BLaER1 treated with 17β-estradiol and CSF1 and Interleukin-3, amounts not matched to agents 10 nM and 100 nM (cell line): ENCODE results near the gene SSTR3.
A peak's percentile ranks its signal among the peaks of the same experiment; 100 is the strongest.
"Not testable (repeated sequence)": the region's sequence is repeated elsewhere in the genome, so short reads cannot be mapped to it uniquely, and the experiment has no call there.

ENCODE experiments used
- H3K27ac ChIP-seq, 11 experiments: shearing (Covaris generic); formaldehyde crosslinking; 2 replicates each; pipeline ENCODE4 v1.8.1; 2022
- H3K27me3 ChIP-seq, 11 experiments: shearing (Covaris generic); formaldehyde crosslinking; 2 replicates each; pipeline ENCODE4 v1.8.1; 2022
- H3K36me3 ChIP-seq, 11 experiments: shearing (Covaris generic); formaldehyde crosslinking; 2 replicates each; pipeline ENCODE4 v1.8.1; 2022
- H3K4me1 ChIP-seq, 10 experiments: shearing (Covaris generic); formaldehyde crosslinking; 2 replicates each; pipeline ENCODE4 v1.8.1; 2022
- H3K4me2 ChIP-seq, 11 experiments: shearing (Covaris generic); formaldehyde crosslinking; 2 replicates each; pipeline ENCODE4 v1.8.1; 2022
- H3K4me3 ChIP-seq, 10 experiments: shearing (Covaris generic); formaldehyde crosslinking; 2 replicates each; pipeline ENCODE4 v1.8.1; 2022
- H3K9ac ChIP-seq, 11 experiments: shearing (Covaris generic); formaldehyde crosslinking; 2 replicates each; pipeline ENCODE4 v1.8.1; 2022
- H3K9me3 ChIP-seq, 11 experiments: shearing (Covaris generic); formaldehyde crosslinking; replicated peaks in 1 of 11; 2 replicates each; pipeline ENCODE4 v1.8.1; 2022
- H4K20me1 ChIP-seq, 11 experiments: shearing (Covaris generic); formaldehyde crosslinking; 2 replicates each; pipeline ENCODE4 v1.8.1; 2022
- Cebpa-rat ChIP-seq, 11 experiments: shearing (Covaris generic); IDR thresholded peaks; 2 replicates each; pipeline ENCODE4 v1.8.1; 2022

SSTR3 gene

DNA sequence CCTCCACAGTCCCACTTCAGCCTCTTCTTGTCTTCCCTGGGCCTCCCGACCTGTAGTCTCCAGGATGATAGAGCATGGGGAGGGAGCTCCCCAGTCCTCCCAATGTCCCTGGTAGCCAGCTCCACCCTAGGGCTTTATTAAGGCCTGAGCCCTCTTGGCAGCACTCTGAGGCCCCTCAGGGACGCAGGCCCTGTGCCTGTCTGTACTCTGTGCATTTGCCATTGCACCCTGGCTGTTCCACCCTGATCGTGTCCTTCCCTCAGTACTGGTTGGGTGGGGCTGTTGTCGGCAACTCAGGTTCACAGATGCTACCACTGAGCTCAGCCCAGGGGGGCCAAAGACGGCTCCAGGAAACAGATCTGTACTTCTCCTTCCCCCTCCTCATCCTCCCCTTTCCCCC is 7.2 kb downstream of the SSTR3 start:
- Histone ChIP-seq H3K4me2 (peak overlapping the region in 9 of 11 experiments; percentile 10 to 34 (median 21); a peak in 13 of 22 replicates), H4K20me1 (no peaks in the 10 kb centered on the region), H3K27ac (no peak overlapping the region), H3K4me3 (no peak overlapping the region), H3K9ac (no peak overlapping the region), H3K36me3 (no peaks in the 10 kb centered on the region), H3K4me1 (peaks cover 27 to 51% (median 42%) of the 10 kb centered on the region in 10 experiments), H3K27me3 (no peaks in the 10 kb centered on the region), H3K9me3 (no peaks in the 10 kb centered on the region)
- no peak for TF ChIP-seq Cebpa-rat (IDR thresholded peaks at IDR 0.05)

DNA sequence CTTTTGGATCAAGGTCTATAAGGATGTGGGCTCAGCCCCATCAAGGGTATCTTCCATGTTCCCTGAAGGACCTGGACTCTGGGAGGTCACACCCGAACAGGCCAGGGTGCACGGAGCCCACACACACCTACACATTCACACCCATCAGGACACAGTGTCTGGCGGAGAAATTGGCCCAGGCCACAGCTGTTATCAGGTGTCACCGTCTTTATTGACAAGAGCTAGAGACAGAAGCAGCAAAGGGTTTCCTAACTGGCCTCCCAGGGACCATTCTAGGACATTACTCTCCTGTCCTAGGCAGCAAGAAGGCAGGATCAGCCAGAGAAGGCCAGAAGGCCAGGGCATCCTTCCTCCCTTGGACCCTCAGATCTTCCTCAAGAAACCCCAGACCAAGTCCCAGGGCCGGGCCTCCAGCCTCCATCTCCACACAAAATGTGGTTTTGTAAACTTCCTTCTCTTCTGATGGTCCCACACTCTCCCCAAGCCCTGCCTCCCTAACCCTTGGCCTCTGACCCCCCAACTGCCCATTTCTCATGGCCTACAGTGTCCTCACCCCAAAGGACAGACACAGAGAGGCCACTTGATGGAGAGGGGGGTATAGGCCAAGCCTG is 8.1 kb downstream of the SSTR3 start:
- Histone ChIP-seq H3K4me1 (peaks cover 32 to 53% (median 46%) of the 10 kb centered on the region in 10 experiments), H3K27ac (no peak overlapping the region), H3K27me3 (no peaks in the 10 kb centered on the region), H3K36me3 (no peaks in the 10 kb centered on the region), H3K4me2 (peak overlapping the region in 4 of 11 experiments; percentile 10 to 40 (median 29); a peak in 2 of 22 replicates), H3K9ac (no peak overlapping the region), H3K9me3 (no peaks in the 10 kb centered on the region), H3K4me3 (no peak overlapping the region), H4K20me1 (no peaks in the 10 kb centered on the region)
- TF ChIP-seq Cebpa-rat (IDR thresholded peaks at IDR 0.05) = no peak

DNA sequence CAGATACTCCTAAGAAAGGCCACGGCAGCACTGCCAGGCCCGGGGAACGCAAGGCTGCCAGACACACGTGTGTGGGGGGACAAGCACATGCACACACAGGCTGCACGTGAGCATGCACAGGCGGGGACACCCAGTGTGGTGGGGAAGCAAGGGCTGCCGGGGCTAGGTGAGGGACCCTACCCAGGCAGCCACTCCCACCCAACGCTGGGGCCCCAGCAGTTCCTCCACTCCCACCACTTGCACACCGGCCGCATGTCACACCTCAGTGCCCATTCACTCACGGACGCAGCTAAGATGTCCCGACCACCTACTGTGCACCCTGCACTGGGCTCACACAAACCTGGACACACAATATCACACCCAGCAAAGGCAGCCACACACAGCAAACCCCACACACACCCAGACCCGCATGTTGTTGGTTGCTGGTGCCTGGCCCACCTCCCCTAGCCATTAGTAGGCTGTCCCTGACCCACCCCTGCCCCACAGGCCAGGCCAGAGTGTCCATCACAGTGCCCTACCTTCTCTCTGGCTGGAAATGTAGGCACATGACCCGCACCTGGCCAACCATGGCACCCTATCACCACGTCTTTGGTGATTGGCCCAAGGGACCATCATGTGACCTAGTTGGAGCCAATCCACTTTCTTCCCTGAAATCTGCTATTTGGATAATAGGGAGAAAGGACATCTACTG is 8.8 kb downstream of the SSTR3 start:
- Histone ChIP-seq H3K9ac (no peak overlapping the region), H3K36me3 (no peaks in the 10 kb centered on the region), H3K4me3 (no peak overlapping the region), H3K4me2 (no peak overlapping the region), H3K9me3 (no peaks in the 10 kb centered on the region), H3K4me1 (peaks cover 32 to 47% (median 42%) of the 10 kb centered on the region in 10 experiments), H3K27ac (no peak overlapping the region), H3K27me3 (no peaks in the 10 kb centered on the region), H4K20me1 (no peaks in the 10 kb centered on the region)
- no peak for TF ChIP-seq Cebpa-rat (IDR thresholded peaks at IDR 0.05)

DNA sequence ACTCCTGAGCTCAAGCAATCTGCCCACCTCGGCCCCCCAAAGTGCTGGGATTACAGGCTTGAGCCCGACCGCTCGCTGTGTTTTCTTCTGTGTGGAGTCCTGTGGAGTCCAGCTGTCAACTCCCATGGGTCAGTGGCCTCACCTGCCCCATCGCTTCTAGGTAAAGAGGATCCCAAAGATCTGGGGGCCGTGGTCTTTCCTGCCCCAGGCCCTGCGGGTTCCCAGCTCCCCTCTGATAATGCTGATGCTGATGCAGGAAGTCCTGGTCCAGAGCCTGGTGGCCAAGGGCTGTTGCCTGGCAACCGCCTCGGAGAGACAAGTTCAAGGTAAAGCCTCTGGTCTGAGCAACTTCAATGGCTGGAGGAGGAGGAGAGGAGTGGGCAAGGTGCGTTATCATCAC is 9.6 kb downstream of the SSTR3 start:
- H3K4me1 ChIP-seq = peaks cover 34 to 48% (median 44%) of the 10 kb centered on the region in 10 experiments
- H3K27ac ChIP-seq = no peak overlapping the region
- H3K9me3 ChIP-seq = no peaks in the 10 kb centered on the region
- TF ChIP-seq Cebpa-rat (IDR thresholded peaks at IDR 0.05) = no peak
- no peaks in the 10 kb centered on the region for H4K20me1 ChIP-seq
- H3K27me3 ChIP-seq = no peaks in the 10 kb centered on the region
- H3K4me3 ChIP-seq = no peak overlapping the region
- H3K4me2 ChIP-seq = no peak overlapping the region
- H3K36me3 ChIP-seq = no peaks in the 10 kb centered on the region
- H3K9ac ChIP-seq = no peak overlapping the region; a peak in 1 of 22 replicates

DNA sequence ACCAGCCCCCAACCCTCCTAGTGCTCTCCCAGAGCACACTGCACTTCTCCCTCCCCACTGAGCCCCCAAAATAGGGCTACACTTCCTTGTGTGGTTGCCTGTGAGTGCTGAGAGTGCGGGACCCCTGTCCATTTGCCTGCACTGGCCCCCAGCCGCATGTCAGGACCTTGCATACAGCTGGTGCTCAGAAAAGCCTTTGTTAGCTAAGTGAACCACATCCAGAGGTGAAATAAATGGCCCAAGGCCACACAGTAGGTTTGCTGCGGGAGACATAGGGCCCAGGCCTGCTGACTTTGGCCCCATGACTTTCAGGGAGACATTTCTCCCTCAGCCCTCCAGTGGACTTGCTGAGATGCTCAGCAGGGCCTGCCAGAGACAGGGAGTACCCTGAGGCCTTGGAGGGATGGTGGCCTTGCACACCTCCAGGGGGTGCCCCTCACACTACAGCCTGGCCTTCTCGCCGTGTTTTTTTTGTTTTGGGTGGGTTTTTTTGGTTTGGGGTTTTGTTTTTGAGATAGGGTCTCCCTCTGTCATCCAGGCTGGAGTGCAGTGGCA is 10.2 kb downstream of the SSTR3 start:
- Histone ChIP-seq H3K4me1 (peaks cover 37 to 55% (median 49%) of the 10 kb centered on the region in 10 experiments), H3K27me3 (no peaks in the 10 kb centered on the region), H3K4me3 (no peak overlapping the region), H4K20me1 (no peaks in the 10 kb centered on the region), H3K9me3 (no peaks in the 10 kb centered on the region), H3K36me3 (no peaks in the 10 kb centered on the region), H3K27ac (no peak overlapping the region), H3K9ac (peak overlapping the region in 2 of 11 experiments; percentile 3 to 28; a peak in 1 of 22 replicates), H3K4me2 (0 out of 22 replicates have a peak overlapping the region, but pooled peaks of 1 of the 11 experiments have one; percentile 7)
- no peak for TF ChIP-seq Cebpa-rat (IDR thresholded peaks at IDR 0.05)

DNA sequence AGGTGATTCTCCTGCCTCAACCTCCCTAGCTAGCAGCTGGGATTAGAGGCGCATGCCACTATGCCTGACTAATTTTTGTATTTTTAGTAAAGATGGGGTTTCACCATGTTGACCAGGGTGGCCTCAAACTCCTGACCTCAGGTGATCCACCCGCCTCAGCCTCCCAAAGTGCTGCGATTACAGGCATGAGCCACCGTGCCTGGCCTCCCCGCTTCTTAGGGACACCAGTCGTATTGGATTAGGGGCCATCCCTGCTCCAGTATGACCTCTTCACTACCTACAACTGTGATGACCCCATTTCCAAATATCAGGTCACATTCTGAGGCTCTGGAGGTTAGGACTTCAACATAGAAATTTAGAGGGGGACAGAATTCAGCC is 10.8 kb downstream of the SSTR3 start:
- H3K27ac ChIP-seq, H3K27me3 ChIP-seq, H3K9me3 ChIP-seq, H4K20me1 ChIP-seq, H3K4me3 ChIP-seq, H3K36me3 ChIP-seq: not testable (repeated sequence)
- H3K9ac ChIP-seq = peak overlapping the region in 2 of 11 experiments; percentile 12 to 28; a peak in 1 of 22 replicates
- H3K4me1 ChIP-seq = peaks cover 37 to 55% (median 50%) of the 10 kb centered on the region in 10 experiments
- H3K4me2 ChIP-seq = peak overlapping the region in 3 of 11 experiments; percentile 7 to 67 (median 50); a peak in 1 of 22 replicates

DNA sequence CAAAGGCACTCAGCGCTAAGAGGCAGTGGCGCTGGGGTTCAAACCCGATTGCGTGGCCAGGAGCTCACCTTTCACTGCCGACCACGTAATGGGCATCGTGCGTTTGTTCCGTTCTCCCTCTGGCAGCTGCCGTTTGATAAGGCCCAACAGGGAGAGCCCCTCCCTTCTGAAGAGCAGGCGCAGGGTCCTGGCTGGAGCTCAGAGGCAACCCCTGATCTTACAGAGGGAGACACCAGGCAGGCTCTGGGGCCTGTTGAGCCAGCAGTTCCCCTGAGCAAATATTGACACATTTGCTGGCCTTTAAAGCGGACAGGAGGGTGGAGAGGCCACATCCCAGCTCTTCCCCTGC is 12.5 kb downstream of the SSTR3 start:
- no peak for TF ChIP-seq Cebpa-rat (IDR thresholded peaks at IDR 0.05)
- peak overlapping the region; percentile 20 to 98 (median 67) for H3K4me2 ChIP-seq
- H3K4me1 ChIP-seq = peaks cover 29 to 48% (median 41%) of the 10 kb centered on the region in 10 experiments
- H4K20me1 ChIP-seq = no peaks in the 10 kb centered on the region
- no peak overlapping the region for H3K4me3 ChIP-seq
- H3K9me3 ChIP-seq = no peaks in the 10 kb centered on the region
- H3K27ac ChIP-seq = peak overlapping the region in 5 of 11 experiments; percentile 2 to 23 (median 13); a peak in 3 of 22 replicates
- no peaks in the 10 kb centered on the region for H3K27me3 ChIP-seq
- peak overlapping the region in 10 of 11 experiments; percentile 0 to 57 (median 36); a peak in 17 of 22 replicates for H3K9ac ChIP-seq
- no peaks in the 10 kb centered on the region for H3K36me3 ChIP-seq

DNA sequence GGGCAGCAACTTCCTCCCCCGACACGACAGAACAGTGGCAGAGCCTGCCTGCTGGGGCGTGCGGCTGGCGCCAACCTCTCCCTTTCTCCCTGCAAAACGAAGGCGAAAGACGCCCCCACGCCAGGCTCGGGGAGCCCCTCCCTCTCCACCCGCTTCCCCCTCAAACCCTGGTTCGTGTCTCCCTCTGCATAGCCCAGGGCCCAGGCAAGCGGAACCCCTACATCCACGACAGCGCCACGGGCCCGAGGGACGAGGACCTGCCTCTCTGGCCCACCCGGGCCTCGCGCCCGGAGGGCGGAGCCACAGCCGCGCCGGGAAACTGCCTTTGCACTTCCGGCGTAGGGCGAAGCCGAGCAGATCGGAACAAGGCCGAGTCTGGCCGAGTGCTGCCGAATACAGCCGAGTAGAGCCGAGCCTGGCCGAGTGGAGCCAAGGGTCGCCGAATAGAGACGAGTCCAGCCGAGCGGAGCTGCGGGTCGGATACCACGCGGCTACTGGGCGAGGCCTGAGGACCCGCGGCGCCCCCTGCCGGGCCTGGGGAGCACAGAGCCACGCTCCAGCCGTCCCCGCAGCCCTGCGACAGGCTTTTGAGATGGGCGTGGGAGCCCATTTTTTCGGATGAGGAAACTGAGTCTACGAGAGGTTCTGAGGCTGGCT is 13.0 kb downstream of the SSTR3 start:
- H4K20me1 ChIP-seq = no peaks in the 10 kb centered on the region
- no peaks in the 10 kb centered on the region for H3K36me3 ChIP-seq
- H3K4me3 ChIP-seq = peak overlapping the region; percentile 58 to 77 (median 64)
- H3K9me3 ChIP-seq = no peaks in the 10 kb centered on the region
- H3K27ac ChIP-seq = peak overlapping the region; percentile 73 to 94 (median 87)
- H3K4me2 ChIP-seq = peak overlapping the region; percentile 83 to 98 (median 93)
- H3K9ac ChIP-seq = peak overlapping the region; percentile 79 to 91 (median 87)
- H3K27me3 ChIP-seq = no peaks in the 10 kb centered on the region
- TF ChIP-seq Cebpa-rat (IDR thresholded peaks at IDR 0.05) = no peak
- peaks cover 29 to 45% (median 36%) of the 10 kb centered on the region in 10 experiments for H3K4me1 ChIP-seq
